GM12878 (cell line): Measurements from ENCODE around the gene GIPC1. TPM values are rescaled to one million over a fixed set of nuclear protein-coding genes. Genes with fewer than 3 reads are reported as not detected.

Experiments used
- ATAC-seq: fragments of 200-7000 bp; cut with Tn5 transposase; 3 replicates; pipeline ENCODE4 v1.9.1; 2020; ENCODE audit warnings: mild to moderate bottlenecking, moderate library complexity
- BruUV-seq: library from RNA; stranded (reverse); fragments of 400-500 nt; replicated peaks from 2 replicates; lab custom pipeline; 2021; lab: Mats Ljungman, UMichigan
- CTCF ChIA-PET: fragments of 300-600 bp; sonication (Branson Sonifier 250); formaldehyde crosslinking; extraction: SDS; loops from one replicate; lab custom pipeline; 2021; ENCODE audit warnings: inconsistent platforms; lab: Yijun Ruan, JAX
- POLR2A ChIA-PET: fragments of 350-600 bp; formaldehyde crosslinking; extraction: SDS; loops from one replicate; lab custom pipeline; 2021; ENCODE audit warnings: inconsistent platforms; lab: Charles Lee
- RAD21 ChIA-PET: fragments of 300-600 bp; sonication (Branson Sonifier 250); formaldehyde crosslinking; loops from one replicate; lab custom pipeline; 2023; ENCODE audit warnings: antibody characterized with exemption; ENCODE audit not compliant: unreplicated experiment; lab: Charles Lee
- SMC1A ChIA-PET: fragments of 300-600 bp; sonication (Branson Sonifier 250); formaldehyde crosslinking; loops from one replicate; lab custom pipeline; 2023; ENCODE audit not compliant: unreplicated experiment, uncharacterized antibody; lab: Charles Lee
- DNase-seq: peaks from one replicate; pipeline ENCODE4 v3.0.0-alpha.2; 2011; ENCODE audit warnings: low read depth, low spot score
- FAIRE-seq: peaks from 3 replicates; lab custom pipeline; 2011; peaks lifted over from hg19 to GRCh38; lab: Jason Lieb, UNC
- H2AFZ ChIP-seq: 2 replicates; pipeline ENCODE4 v1.6.0; 2011; ENCODE audit warnings: low read depth, low read length, control low read depth; ENCODE audit not compliant: control insufficient read depth
- H3K27ac ChIP-seq: 2 replicates; pipeline ENCODE4 v1.5.1; 2011; ENCODE audit warnings: control low read depth; ENCODE audit not compliant: control insufficient read depth, insufficient read depth
- H3K27me3 ChIP-seq, 2 experiments: replicated peaks in 1 of 2; 2 replicates each; pipeline versions ENCODE4 v1.6.0 to v1.6.1; 2011; ENCODE audit warnings: low read length in 1 of 2; ENCODE audit not compliant: control insufficient read depth in 2 of 2, insufficient read depth in 2 of 2
- H3K36me3 ChIP-seq, 2 experiments: 2 replicates each; pipeline ENCODE4 v1.5.1; 2011; ENCODE audit warnings: low read length in 1 of 2; ENCODE audit not compliant: control insufficient read depth in 2 of 2, insufficient read depth in 2 of 2
- H3K4me1 ChIP-seq: 2 replicates; pipeline ENCODE4 v1.6.1; 2011; ENCODE audit warnings: mild to moderate bottlenecking, low read length, moderate library complexity, mixed read lengths; ENCODE audit not compliant: control insufficient read depth, insufficient read depth
- H3K4me2 ChIP-seq: 2 replicates; pipeline ENCODE4 v1.6.0; 2011; ENCODE audit warnings: control low read depth; ENCODE audit not compliant: control insufficient read depth, insufficient read depth
- H3K4me3 ChIP-seq: fragments of 200-600 bp; sonication (generic); 2 replicates; pipeline ENCODE4 v1.5.1; 2016
- H3K79me2 ChIP-seq: 2 replicates; pipeline ENCODE4 v1.6.0; 2011; ENCODE audit warnings: low read length; ENCODE audit not compliant: control insufficient read depth, insufficient read depth
- H3K9ac ChIP-seq: 2 replicates; pipeline ENCODE4 v1.8.0; 2011; ENCODE audit warnings: low read length, control low read depth, mixed read lengths; ENCODE audit not compliant: control insufficient read depth, insufficient read depth
- H3K9me3 ChIP-seq: replicated peaks from 3 replicates; pipeline ENCODE4 v1.5.1; 2011; ENCODE audit warnings: mild to moderate bottlenecking, low read length; ENCODE audit not compliant: control insufficient read depth, insufficient read depth
- H4K20me1 ChIP-seq: 2 replicates; pipeline ENCODE4 v1.6.0; 2011; ENCODE audit not compliant: control insufficient read depth, insufficient read depth
- BRCA1 ChIP-seq: IDR thresholded peaks from 2 replicates; pipeline ENCODE4 v1.6.1; 2011; ENCODE audit warnings: low read depth, low read length, improper control_type of control experiment
- CEBPB ChIP-seq, 2 experiments: fragments of 150-350 bp in 1 of 2; IDR thresholded peaks; 2 replicates each; pipeline ENCODE4 v1.6.1; 2012 to 2014; ENCODE audit warnings: low read depth in 2 of 2, low read length in 2 of 2, borderline replicate concordance in 1 of 2, inconsistent platforms in 1 of 2
- FOXM1 ChIP-seq: IDR thresholded peaks from 2 replicates; pipeline ENCODE4 v1.6.1; 2012; ENCODE audit warnings: low read depth, mild to moderate bottlenecking, inconsistent platforms, low read length, moderate library complexity
- LARP7 ChIP-seq: fragments of 450-650 bp; IDR thresholded peaks from 2 replicates; pipeline ENCODE4 v1.6.1; 2017; ENCODE audit warnings: mild to moderate bottlenecking
- MEF2A ChIP-seq: IDR thresholded peaks from 2 replicates; pipeline ENCODE4 v1.6.1; 2011; ENCODE audit warnings: low read depth, mild to moderate bottlenecking, low read length, moderate library complexity; ENCODE audit not compliant: insufficient read depth
- NR2C2 ChIP-seq: IDR thresholded peaks from 2 replicates; pipeline ENCODE4 v1.6.1; 2011; ENCODE audit warnings: borderline replicate concordance, low read depth; ENCODE audit not compliant: control insufficient read depth, insufficient read length
- PML ChIP-seq: IDR thresholded peaks from 2 replicates; pipeline ENCODE4 v1.6.1; 2012; ENCODE audit warnings: low read length, inconsistent platforms
- SMC3 ChIP-seq: IDR thresholded peaks from 2 replicates; pipeline ENCODE4 v1.6.1; 2011; ENCODE audit warnings: low read length, improper control_type of control experiment, borderline replicate concordance
- STAT1 ChIP-seq: fragments of 450-650 bp; conservative IDR thresholded peaks from 2 replicates; pipeline ENCODE4 v1.6.1; 2014; ENCODE audit warnings: antibody characterized with exemption, mild to moderate bottlenecking
- STAT3 ChIP-seq: IDR thresholded peaks from 2 replicates; pipeline ENCODE4 v1.6.1; 2011; ENCODE audit warnings: low read depth, low read length, improper control_type of control experiment
- TCF3 ChIP-seq: IDR thresholded peaks from 2 replicates; pipeline ENCODE4 v1.6.1; 2012; ENCODE audit warnings: low read depth, mild to moderate bottlenecking, low read length, borderline replicate concordance; ENCODE audit not compliant: insufficient read depth
- YY1 ChIP-seq: IDR thresholded peaks from 2 replicates; pipeline ENCODE4 v1.6.1; 2011; ENCODE audit warnings: low read depth, mild to moderate bottlenecking, low read length
- WGBS: methylation state at CpG from one replicate; pipeline ENCODE4 v1.1.6; 2016; ENCODE audit warnings: low lambda C conversion rate; ENCODE audit not compliant: insufficient replicate concordance, insufficient coverage; ENCODE audit errors: missing lambda C conversion rate; 5-methylcytosine and 5-hydroxymethylcytosine counted together
- in situ Hi-C: fragments of 300-500 bp; cut with MboI; formaldehyde crosslinking; loops from 9 replicates; pipeline ENCODE4 v1.14.3; 2018; ENCODE audit warnings: mixed read lengths
- intact Hi-C: fragments of 100-400 bp; cut with micrococcal nuclease; formaldehyde crosslinking; loops from one replicate; pipeline ENCODE4 v1.14.2; 2022; ENCODE audit not compliant: unreplicated experiment
- polyA plus RNA-seq, 11 experiments: library from polyadenylated mRNA; depleted of rRNA in 4 of 11; unstranded in 6 of 11; stranded (reverse) in 5 of 11; fragments of >200 nt; fragmentation: Nextera tagmentation in 4 of 11; fragmentation: Illumina TruSeq in 1 of 11; extraction: Ambion mirVana in 4 of 11; extraction: Trizol in 1 of 11; gene quantifications; 1 replicate in 1 of 11; 2 replicates in 10 of 11; pipeline versions ENCODE4 v1.2.1 to v1.2.3, GENCODE V29; 2011 to 2016; ENCODE audit warnings: inconsistent platforms in 2 of 11, missing spikeins in 2 of 11, low read depth in 1 of 11
- total RNA-seq, 4 experiments: library from RNA; depleted of rRNA in 3 of 4; stranded (reverse); fragments of >200 nt in 3 of 4; fragmentation: Illumina TruSeq in 1 of 4; extraction: Trizol in 1 of 4; gene quantifications; 2 replicates each; pipeline versions ENCODE4 v1.2.1 to v1.2.3, GENCODE V29; 2013 to 2021
- TF ChIP-seq, protein P1 (sequence below): IDR thresholded peaks from 2 replicates; pipeline ENCODE4 v1.6.1; 2011; ENCODE audit warnings: borderline replicate concordance, low read depth, mild to moderate bottlenecking, moderate library complexity, low read length; ENCODE audit not compliant: insufficient read depth, poor library complexity, severe bottlenecking

GIPC1 gene
- total and polyA plus RNA-seq, 10 of the 15 experiments (the other 5 are each of a cell fraction or from before 2014, with no cell fraction given) = 0.47 to 24.1 (median 13.6) TPM

DNA sequence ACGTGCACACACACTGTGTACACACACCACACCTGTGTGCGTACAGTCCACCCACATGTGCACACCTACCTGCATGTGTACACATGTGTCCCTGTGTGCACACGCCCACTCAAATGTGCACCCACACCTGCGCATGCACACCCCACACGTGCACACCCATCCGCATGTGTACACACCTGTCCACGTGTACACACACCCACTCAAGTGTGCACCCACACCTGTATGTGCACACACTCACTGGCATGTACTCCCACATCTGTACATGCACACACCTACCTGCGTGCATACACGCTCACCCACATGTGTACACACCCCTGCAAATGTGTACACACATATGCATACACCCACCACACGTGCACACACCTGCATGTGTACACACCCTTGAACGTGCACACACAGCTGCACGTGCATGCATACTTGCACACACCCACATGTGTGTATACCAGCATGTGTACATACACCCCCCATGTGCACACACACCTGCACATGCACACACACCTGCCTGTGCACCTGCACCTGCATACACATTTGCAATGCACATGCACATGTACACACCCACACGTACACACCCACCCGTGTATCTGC lies 52.2 kb downstream of the GIPC1 start:
- H3K36me3 ChIP-seq = peaks cover 24 to 50% of the 10 kb centered on the region in 2 experiments
- no TSS peak for BruUV-seq
- ChIA-PET CTCF (no interaction called here), POLR2A (no interaction called here), RAD21 (no interaction called here), SMC1A (no interaction called here)
- 95% methylated on average over 14 of the region's 14 CpGs for WGBS
- intact Hi-C loops = no loop called here
- FAIRE-seq (no peak), DNase-seq (no peak), ATAC-seq (no peak)
- H2AFZ ChIP-seq = no peak overlapping the region
- no peaks in the 10 kb centered on the region for H4K20me1 ChIP-seq
- no peaks in the 10 kb centered on the region for H3K9me3 ChIP-seq
- no peak for TF ChIP-seq NR2C2
- no peak for TF ChIP-seq MEF2A
- no peak for TF ChIP-seq BRCA1
- TF ChIP-seq STAT1 = no peak
- TF ChIP-seq SMC3 = no peak
- no peak for TF ChIP-seq LARP7
- TF ChIP-seq YY1 = no peak
- TF ChIP-seq, protein P1, sequence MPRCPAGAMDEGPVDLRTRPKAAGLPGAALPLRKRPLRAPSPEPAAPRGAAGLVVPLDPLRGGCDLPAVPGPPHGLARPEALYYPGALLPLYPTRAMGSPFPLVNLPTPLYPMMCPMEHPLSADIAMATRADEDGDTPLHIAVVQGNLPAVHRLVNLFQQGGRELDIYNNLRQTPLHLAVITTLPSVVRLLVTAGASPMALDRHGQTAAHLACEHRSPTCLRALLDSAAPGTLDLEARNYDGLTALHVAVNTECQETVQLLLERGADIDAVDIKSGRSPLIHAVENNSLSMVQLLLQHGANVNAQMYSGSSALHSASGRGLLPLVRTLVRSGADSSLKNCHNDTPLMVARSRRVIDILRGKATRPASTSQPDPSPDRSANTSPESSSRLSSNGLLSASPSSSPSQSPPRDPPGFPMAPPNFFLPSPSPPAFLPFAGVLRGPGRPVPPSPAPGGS = peak; percentile 69
- TF ChIP-seq FOXM1 = no peak
- TF ChIP-seq PML = no peak
- TF ChIP-seq STAT3 = no peak
- 0 out of 2 replicates have a peak, but pooled peaks have one; percentile 35 for TF ChIP-seq TCF3
- no peak for TF ChIP-seq CEBPB (IDR thresholded peaks at IDR 0.05; ENCODE audit: borderline replicate concordance in 1 of 2, low read depth in 2 of 2, low read length in 2 of 2)
- peaks cover 11% of the 10 kb centered on the region for H3K4me1 ChIP-seq
- no peak overlapping the region for H3K9ac ChIP-seq
- H3K4me2 ChIP-seq = no peak overlapping the region
- no peaks in the 10 kb centered on the region for H3K27me3 ChIP-seq
- in situ Hi-C loops = no loop called here
- H3K27ac ChIP-seq = no peak overlapping the region
- H3K79me2 ChIP-seq = peaks cover 19% of the 10 kb centered on the region
- no peak overlapping the region for H3K4me3 ChIP-seq
